ENCODE results near the gene DENND4C.

DENND4C gene

DNA sequence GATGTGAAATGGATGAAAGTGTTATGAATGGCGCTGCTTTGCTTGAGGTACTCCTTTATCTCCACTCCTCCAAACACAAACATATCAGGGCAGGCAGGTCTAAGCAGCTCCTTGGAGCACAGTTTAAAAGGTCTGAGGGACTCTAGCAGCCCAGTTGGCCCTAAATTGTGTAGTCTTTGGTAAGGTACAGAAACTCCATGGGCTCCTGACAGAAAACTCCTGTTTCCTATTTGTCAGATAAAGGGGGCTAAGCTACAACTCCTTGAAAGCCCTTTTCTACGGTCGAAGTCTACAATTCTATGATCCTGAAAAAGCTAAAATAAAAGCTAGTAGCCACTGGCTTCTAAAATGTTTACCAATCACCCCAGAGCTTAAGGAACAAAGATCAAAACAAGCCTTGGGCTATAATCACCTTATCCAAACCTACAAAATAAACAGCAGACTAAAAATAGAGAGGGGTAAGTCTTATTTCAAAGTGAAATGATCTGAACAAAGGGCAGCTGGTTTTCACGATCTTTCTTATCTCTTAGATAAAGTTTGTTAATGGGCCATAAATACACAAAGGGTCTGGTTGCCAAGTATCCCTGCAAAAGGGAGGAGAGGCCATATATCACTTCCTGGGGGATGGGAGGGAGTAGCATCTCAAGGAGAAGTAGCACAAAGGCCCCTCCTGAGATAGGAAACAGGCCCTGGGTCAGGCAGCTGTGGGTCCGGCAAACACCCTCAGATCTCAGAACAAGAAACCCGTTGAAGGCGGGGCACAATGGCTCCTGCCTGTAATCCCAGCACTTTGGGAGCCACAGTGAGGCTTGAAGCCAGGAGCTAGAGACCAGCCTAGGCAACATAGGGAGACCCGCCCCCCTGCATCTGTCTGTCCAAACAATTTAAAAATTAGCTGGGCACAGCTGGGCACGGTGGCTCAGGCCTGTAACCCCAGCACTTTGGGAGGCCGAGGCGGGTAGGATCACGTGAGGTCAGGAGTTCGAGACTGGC lies 28.3 kb upstream of the DENND4C start:
- POLR2A ChIA-PET = no interaction called here
- 86% methylated on average over 10 of the region's 13 CpGs for WGBS (ENCODE audit: insufficient coverage)
- CTCF ChIA-PET = interaction anchor here (1.3 to 1.6 kb wide), 3 partner anchors 9 to 76 kb away, joined by 3 to 4 read pairs (median 3); no protein-coding TSS in a partner anchor
- Histone ChIP-seq H3K27me3 (replicated peaks in 2 of 5; ENCODE audit: control insufficient read depth in 4 of 5, insufficient read depth in 5 of 5, low read length in 4 of 5) (no peaks in the 10 kb centered on the region), H3K36me3 (ENCODE audit: control insufficient read depth in 4 of 4, insufficient read depth in 4 of 4, low read length in 3 of 4) (no peaks in the 10 kb centered on the region), H3K4me3 (ENCODE audit: control insufficient read depth in 1 of 7, extremely low read depth in 1 of 7, insufficient read depth in 4 of 7, low read depth in 2 of 7, low read length in 6 of 7) (no peak overlapping the region), H3K4me1 (ENCODE audit: control extremely low read depth in 1 of 4, control insufficient read depth in 4 of 4, insufficient read depth in 4 of 4, low read length in 3 of 4) (peaks cover 0 to 6% (median 1%) of the 10 kb centered on the region in 4 experiments), H3K9me3 (ENCODE audit: control extremely low read depth in 1 of 5, control insufficient read depth in 4 of 5, insufficient read depth in 2 of 5, low read depth in 1 of 5, low read length in 4 of 5) (no peaks in the 10 kb centered on the region), H3K27ac (ENCODE audit: insufficient read depth in 1 of 2, low read depth in 1 of 2, low read length in 2 of 2, poor library complexity in 1 of 2, severe bottlenecking in 2 of 2) (no peak overlapping the region)
- DNase-seq = no peak

DNA sequence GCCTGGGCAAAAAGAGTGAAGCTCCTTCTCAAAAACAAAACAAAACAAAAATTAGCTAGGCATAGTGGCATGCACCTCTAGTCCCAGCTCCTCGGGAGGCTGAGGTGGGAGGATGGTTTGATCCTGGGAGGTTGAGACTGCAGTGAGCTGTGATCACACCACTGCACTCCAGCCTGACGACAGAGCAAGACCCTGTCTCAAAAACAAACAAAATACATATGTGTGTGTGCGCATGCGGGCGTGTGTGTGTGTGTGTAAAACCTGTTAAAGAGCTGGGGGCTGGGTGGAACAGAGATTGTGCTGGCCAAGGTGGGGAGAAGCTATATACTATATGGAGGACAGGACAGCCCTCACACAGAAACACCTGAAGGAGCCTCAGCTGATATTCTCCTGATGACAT lies 27.4 kb upstream of the DENND4C start:
- WGBS (ENCODE audit: insufficient coverage) = no CpG with 5 or more reads among the region's 5 CpGs
- POLR2A ChIA-PET = no interaction called here
- DNase-seq = no peak
- Histone ChIP-seq H3K9me3 (ENCODE audit: control extremely low read depth in 1 of 5, control insufficient read depth in 4 of 5, insufficient read depth in 2 of 5, low read depth in 1 of 5, low read length in 4 of 5) (no peaks in the 10 kb centered on the region), H3K27ac (ENCODE audit: insufficient read depth in 1 of 2, low read depth in 1 of 2, low read length in 2 of 2, poor library complexity in 1 of 2, severe bottlenecking in 2 of 2) (no peak overlapping the region), H3K4me3 (ENCODE audit: control insufficient read depth in 1 of 7, extremely low read depth in 1 of 7, insufficient read depth in 4 of 7, low read depth in 2 of 7, low read length in 6 of 7) (no peak overlapping the region), H3K4me1 (ENCODE audit: control extremely low read depth in 1 of 4, control insufficient read depth in 4 of 4, insufficient read depth in 4 of 4, low read length in 3 of 4) (peaks cover 0 to 6% (median 1%) of the 10 kb centered on the region in 4 experiments), H3K36me3 (ENCODE audit: control insufficient read depth in 4 of 4, insufficient read depth in 4 of 4, low read length in 3 of 4) (no peaks in the 10 kb centered on the region), H3K27me3 (replicated peaks in 2 of 5; ENCODE audit: control insufficient read depth in 4 of 5, insufficient read depth in 5 of 5, low read length in 4 of 5) (no peaks in the 10 kb centered on the region)
- CTCF ChIA-PET = interaction anchor here (1.6 kb wide), 1 partner anchor 8 kb away, joined by 4 read pairs; no protein-coding TSS in a partner anchor

DNA sequence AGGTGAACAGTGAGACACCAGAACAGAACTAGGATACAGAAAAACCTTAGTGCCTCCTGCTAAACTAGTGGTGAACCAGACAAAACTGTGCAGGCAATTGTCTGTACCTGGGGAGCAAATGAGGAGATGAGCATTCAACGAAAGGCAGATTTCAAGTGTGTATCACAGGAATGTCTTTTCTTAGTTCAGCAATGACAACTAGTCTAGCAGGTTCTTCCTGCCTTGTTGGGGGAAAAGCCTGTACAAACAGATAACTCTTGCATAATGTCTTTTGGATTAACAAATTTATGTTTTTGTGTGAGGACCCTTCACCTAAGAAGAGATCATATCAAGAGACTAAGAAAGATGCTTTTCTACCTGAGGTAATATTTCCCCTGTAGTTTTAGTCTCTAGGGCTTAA lies 21.8 kb upstream of the DENND4C start:
- Histone ChIP-seq H3K9me3 (ENCODE audit: control extremely low read depth in 1 of 5, control insufficient read depth in 4 of 5, insufficient read depth in 2 of 5, low read depth in 1 of 5, low read length in 4 of 5) (no peaks in the 10 kb centered on the region), H3K36me3 (ENCODE audit: control insufficient read depth in 4 of 4, insufficient read depth in 4 of 4, low read length in 3 of 4) (no peaks in the 10 kb centered on the region), H3K4me3 (ENCODE audit: control insufficient read depth in 1 of 7, extremely low read depth in 1 of 7, insufficient read depth in 4 of 7, low read depth in 2 of 7, low read length in 6 of 7) (no peak overlapping the region), H3K27me3 (replicated peaks in 2 of 5; ENCODE audit: control insufficient read depth in 4 of 5, insufficient read depth in 5 of 5, low read length in 4 of 5) (no peaks in the 10 kb centered on the region), H3K4me1 (ENCODE audit: control extremely low read depth in 1 of 4, control insufficient read depth in 4 of 4, insufficient read depth in 4 of 4, low read length in 3 of 4) (no peaks in the 10 kb centered on the region), H3K27ac (ENCODE audit: insufficient read depth in 1 of 2, low read depth in 1 of 2, low read length in 2 of 2, poor library complexity in 1 of 2, severe bottlenecking in 2 of 2) (no peak overlapping the region)
- POLR2A ChIA-PET = interaction anchor here (0.5 kb wide), 1 partner anchor 119 kb away, joined by 3 read pairs; no protein-coding TSS in a partner anchor
- DNase-seq = no peak
- CTCF ChIA-PET = interaction anchor here (1.2 kb wide), 1 partner anchor 17 kb away, joined by 3 read pairs; no protein-coding TSS in a partner anchor
- WGBS (ENCODE audit: insufficient coverage) = 100% methylated on average over 1 of the region's 1 CpG

DNA sequence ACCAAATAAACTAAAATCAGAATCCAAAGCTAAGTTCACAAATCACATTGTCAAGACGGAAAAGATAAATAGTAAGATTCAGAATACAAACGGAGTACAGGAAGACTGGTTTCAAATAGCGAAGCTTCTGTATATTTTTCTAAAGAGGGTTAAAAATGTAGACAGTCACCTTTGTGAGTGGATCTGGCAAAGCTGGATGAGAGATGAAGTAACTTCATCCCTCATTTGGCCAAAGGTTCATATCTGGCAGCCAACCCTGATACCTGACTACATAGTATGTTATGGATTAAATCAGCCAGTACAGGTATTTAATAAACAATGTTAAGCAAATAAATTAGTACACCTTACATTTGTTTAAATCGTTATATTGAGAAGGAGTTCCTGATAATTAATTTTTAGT lies 21.3 kb upstream of the DENND4C start:
- CTCF ChIA-PET = no interaction called here
- WGBS (ENCODE audit: insufficient coverage) = 100% methylated on average over 2 of the region's 4 CpGs
- H3K9me3 ChIP-seq (ENCODE audit: control extremely low read depth in 1 of 5, control insufficient read depth in 4 of 5, insufficient read depth in 2 of 5, low read depth in 1 of 5, low read length in 4 of 5) = no peaks in the 10 kb centered on the region
- no peak overlapping the region for H3K27ac ChIP-seq (ENCODE audit: insufficient read depth in 1 of 2, low read depth in 1 of 2, low read length in 2 of 2, poor library complexity in 1 of 2, severe bottlenecking in 2 of 2)
- H3K4me3 ChIP-seq (ENCODE audit: control insufficient read depth in 1 of 7, extremely low read depth in 1 of 7, insufficient read depth in 4 of 7, low read depth in 2 of 7, low read length in 6 of 7) = no peak overlapping the region
- DNase-seq = no peak
- no peaks in the 10 kb centered on the region for H3K27me3 ChIP-seq (replicated peaks in 2 of 5; ENCODE audit: control insufficient read depth in 4 of 5, insufficient read depth in 5 of 5, low read length in 4 of 5)
- no peaks in the 10 kb centered on the region for H3K36me3 ChIP-seq (ENCODE audit: control insufficient read depth in 4 of 4, insufficient read depth in 4 of 4, low read length in 3 of 4)
- POLR2A ChIA-PET = interaction anchor here (0.5 kb wide), 1 partner anchor 120 kb away, joined by 3 read pairs; no protein-coding TSS in a partner anchor
- no peaks in the 10 kb centered on the region for H3K4me1 ChIP-seq (ENCODE audit: control extremely low read depth in 1 of 4, control insufficient read depth in 4 of 4, insufficient read depth in 4 of 4, low read length in 3 of 4)

DNA sequence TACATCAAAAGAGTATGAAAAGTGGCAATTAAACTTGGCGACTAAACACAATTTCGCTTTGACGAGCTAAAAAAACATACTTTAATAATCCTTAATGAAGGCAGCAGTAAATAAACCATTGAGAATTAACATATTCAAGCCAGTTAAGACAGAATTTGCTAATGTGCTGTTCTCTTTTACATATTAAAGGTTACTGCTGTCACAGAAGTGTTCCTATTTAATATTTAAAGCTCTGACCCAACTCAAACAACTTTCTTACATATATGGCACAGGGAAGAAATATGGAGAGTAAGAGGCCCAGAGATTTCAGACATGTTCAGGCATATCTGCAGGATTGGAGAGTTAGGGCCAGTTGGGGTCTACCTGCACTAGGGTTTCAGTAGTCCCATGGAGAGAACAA lies 16.7 kb upstream of the DENND4C start:
- Histone ChIP-seq H3K9me3 (ENCODE audit: control extremely low read depth in 1 of 5, control insufficient read depth in 4 of 5, insufficient read depth in 2 of 5, low read depth in 1 of 5, low read length in 4 of 5) (no peaks in the 10 kb centered on the region), H3K36me3 (ENCODE audit: control insufficient read depth in 4 of 4, insufficient read depth in 4 of 4, low read length in 3 of 4) (no peaks in the 10 kb centered on the region), H3K27ac (ENCODE audit: insufficient read depth in 1 of 2, low read depth in 1 of 2, low read length in 2 of 2, poor library complexity in 1 of 2, severe bottlenecking in 2 of 2) (no peak overlapping the region), H3K4me1 (ENCODE audit: control extremely low read depth in 1 of 4, control insufficient read depth in 4 of 4, insufficient read depth in 4 of 4, low read length in 3 of 4) (no peaks in the 10 kb centered on the region), H3K27me3 (replicated peaks in 2 of 5; ENCODE audit: control insufficient read depth in 4 of 5, insufficient read depth in 5 of 5, low read length in 4 of 5) (no peaks in the 10 kb centered on the region), H3K4me3 (ENCODE audit: control insufficient read depth in 1 of 7, extremely low read depth in 1 of 7, insufficient read depth in 4 of 7, low read depth in 2 of 7, low read length in 6 of 7) (no peak overlapping the region)
- ChIA-PET POLR2A (interaction anchor here (0.7 kb wide), 1 partner anchor 11 kb away, joined by 3 read pairs; no protein-coding TSS in a partner anchor), CTCF (interaction anchor here (0.6 kb wide), 1 partner anchor 1788 kb away, joined by 3 read pairs; no protein-coding TSS in a partner anchor)
- WGBS (ENCODE audit: insufficient coverage) = no CpG with 5 or more reads among the region's 3 CpGs
- DNase-seq = no peak

DNA sequence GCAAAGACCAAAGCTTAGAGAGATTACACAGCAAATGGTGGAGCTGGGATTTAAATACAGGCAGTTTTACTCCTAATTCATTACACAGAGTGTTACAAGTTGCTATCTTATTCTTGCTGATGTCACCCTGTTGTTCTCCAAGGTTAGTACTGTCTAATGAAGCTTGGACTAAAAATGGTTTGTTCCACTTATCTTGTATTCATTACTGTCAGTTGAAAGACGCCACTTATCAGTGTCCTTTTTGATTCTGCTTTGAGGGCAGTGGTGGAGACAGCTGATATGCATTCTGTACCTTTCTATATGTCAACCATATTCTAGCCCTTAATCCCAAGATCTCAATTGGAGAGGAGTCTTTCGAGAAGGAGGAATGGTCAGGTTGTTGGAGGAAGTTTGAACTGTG lies 14.0 kb upstream of the DENND4C start:
- Histone ChIP-seq H3K36me3 (ENCODE audit: control insufficient read depth in 4 of 4, insufficient read depth in 4 of 4, low read length in 3 of 4) (no peaks in the 10 kb centered on the region), H3K4me3 (ENCODE audit: control insufficient read depth in 1 of 7, extremely low read depth in 1 of 7, insufficient read depth in 4 of 7, low read depth in 2 of 7, low read length in 6 of 7) (no peak overlapping the region), H3K4me1 (ENCODE audit: control extremely low read depth in 1 of 4, control insufficient read depth in 4 of 4, insufficient read depth in 4 of 4, low read length in 3 of 4) (no peaks in the 10 kb centered on the region), H3K27ac (ENCODE audit: insufficient read depth in 1 of 2, low read depth in 1 of 2, low read length in 2 of 2, poor library complexity in 1 of 2, severe bottlenecking in 2 of 2) (no peak overlapping the region), H3K27me3 (replicated peaks in 2 of 5; ENCODE audit: control insufficient read depth in 4 of 5, insufficient read depth in 5 of 5, low read length in 4 of 5) (no peaks in the 10 kb centered on the region), H3K9me3 (ENCODE audit: control extremely low read depth in 1 of 5, control insufficient read depth in 4 of 5, insufficient read depth in 2 of 5, low read depth in 1 of 5, low read length in 4 of 5) (no peaks in the 10 kb centered on the region)
- POLR2A ChIA-PET = no interaction called here
- WGBS (ENCODE audit: insufficient coverage) = 94% methylated on average over 2 of the region's 2 CpGs
- peak in 2 of 3 donors; percentile 23 to 48 for DNase-seq
- CTCF ChIA-PET = no interaction called here

DNA sequence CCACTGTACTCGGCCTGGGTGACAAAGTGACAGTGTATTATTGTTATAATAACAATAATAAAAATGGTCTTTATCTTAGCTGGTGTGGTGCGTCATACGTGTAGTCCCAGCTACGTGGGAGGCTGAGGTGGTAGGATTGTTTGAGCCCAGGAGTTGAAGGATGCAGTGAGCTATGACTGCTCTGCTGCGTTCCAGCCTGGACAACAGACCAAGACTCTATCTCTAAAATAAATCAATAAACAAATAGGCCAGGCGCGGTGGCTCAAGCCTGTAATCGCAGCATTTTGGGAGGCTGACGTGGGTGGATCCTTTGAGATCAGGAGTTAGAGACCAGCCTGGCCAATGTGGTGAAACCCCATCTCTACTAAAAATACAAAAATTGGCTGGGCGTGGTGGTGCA lies 9.2 kb upstream of the DENND4C start:
- no peaks in the 10 kb centered on the region for H3K36me3 ChIP-seq (ENCODE audit: control insufficient read depth in 4 of 4, insufficient read depth in 4 of 4, low read length in 3 of 4)
- POLR2A ChIA-PET = no interaction called here
- no peaks in the 10 kb centered on the region for H3K9me3 ChIP-seq (ENCODE audit: control extremely low read depth in 1 of 5, control insufficient read depth in 4 of 5, insufficient read depth in 2 of 5, low read depth in 1 of 5, low read length in 4 of 5)
- H3K4me3 ChIP-seq (ENCODE audit: control insufficient read depth in 1 of 7, extremely low read depth in 1 of 7, insufficient read depth in 4 of 7, low read depth in 2 of 7, low read length in 6 of 7) = no peak overlapping the region
- CTCF ChIA-PET = interaction anchor here (0.9 kb wide), 1 partner anchor 11 kb away, joined by 4 read pairs; no protein-coding TSS in a partner anchor
- H3K4me1 ChIP-seq (ENCODE audit: control extremely low read depth in 1 of 4, control insufficient read depth in 4 of 4, insufficient read depth in 4 of 4, low read length in 3 of 4) = no peaks in the 10 kb centered on the region
- no peaks in the 10 kb centered on the region for H3K27me3 ChIP-seq (replicated peaks in 2 of 5; ENCODE audit: control insufficient read depth in 4 of 5, insufficient read depth in 5 of 5, low read length in 4 of 5)
- WGBS (ENCODE audit: insufficient coverage) = 53% methylated on average over 5 of the region's 10 CpGs
- no peak for DNase-seq
- no peak overlapping the region for H3K27ac ChIP-seq (ENCODE audit: insufficient read depth in 1 of 2, low read depth in 1 of 2, low read length in 2 of 2, poor library complexity in 1 of 2, severe bottlenecking in 2 of 2)
